ENCODE data around the gene SOAT2. TPM values are rescaled to one million over a fixed set of nuclear protein-coding genes. Genes with fewer than 3 reads are reported as not detected.

The SOAT2 gene
- total and polyA plus RNA-seq, 2 of the 4 experiments (the other 2 are of a cell fraction): 0.18 to 0.39 TPM

GRCh38 chr12:53091756-53092155, 11.5 kb upstream of the SOAT2 start:
- H3K36me3 ChIP-seq (ENCODE audit: control insufficient read depth, insufficient read depth, low read length): no peaks in the 10 kb centered on the region
- H2AK5ac ChIP-seq (ENCODE audit: low read depth, low read length): peak overlapping the region; percentile 51; the same call in 1 of the 2 replicates
- no peaks in the 10 kb centered on the region; the same call in 1 of the 2 replicates for H3K27me3 ChIP-seq (ENCODE audit: control insufficient read depth, insufficient read depth, low read length)
- no peak overlapping the region for H2AFZ ChIP-seq (replicated peaks; ENCODE audit: low read length, poor library complexity)
- H3K23ac ChIP-seq (ENCODE audit: low read depth, low read length): no peak overlapping the region
- CTCF ChIA-PET: no interaction called here
- no peaks in the 10 kb centered on the region for H4K20me1 ChIP-seq (ENCODE audit: insufficient read depth, low read length)
- no peak overlapping the region for H2AK9ac ChIP-seq (replicated peaks; ENCODE audit: low read depth, low read length, poor library complexity)
- no peak overlapping the region for H2BK20ac ChIP-seq (ENCODE audit: low read depth, low read length)
- H2BK15ac ChIP-seq (ENCODE audit: low read depth, low read length): no peak overlapping the region
- TF ChIP-seq SMC3 (IDR thresholded peaks at IDR 0.05; ENCODE audit: low read depth, low read length): no peak
- no peak for TF ChIP-seq RFX5 (IDR thresholded peaks at IDR 0.05; ENCODE audit: low read depth, low read length)
- TF ChIP-seq CEBPB (IDR thresholded peaks at IDR 0.05; ENCODE audit: low read depth, low read length): no peak
- TF ChIP-seq FOS (IDR thresholded peaks at IDR 0.05; ENCODE audit: low read depth, low read length): no peak
- TF ChIP-seq USF2 (IDR thresholded peaks at IDR 0.05; ENCODE audit: low read depth, low read length): no peak
- no peak for TF ChIP-seq MXI1 (IDR thresholded peaks at IDR 0.05; ENCODE audit: borderline replicate concordance, low read depth, low read length)
- no peak for TF ChIP-seq MAFK (IDR thresholded peaks at IDR 0.05; ENCODE audit: low read depth, low read length)
- no peak for TF ChIP-seq ELK1 (IDR thresholded peaks at IDR 0.05; ENCODE audit: borderline replicate concordance, low read depth, low read length)
- TF ChIP-seq RAD21 (IDR thresholded peaks at IDR 0.05; ENCODE audit: low read length): no peak
- no peak for TF ChIP-seq CHD1 (IDR thresholded peaks at IDR 0.05; ENCODE audit: low read depth, low read length)
- TF ChIP-seq MAZ (IDR thresholded peaks at IDR 0.05; ENCODE audit: borderline replicate concordance, low read depth, low read length): no peak
- TF ChIP-seq POLR2A (IDR thresholded peaks at IDR 0.05; ENCODE audit: low read depth, low read length): no peak
- TF ChIP-seq NFE2L2 (IDR thresholded peaks at IDR 0.05; ENCODE audit: low read depth, low read length): no peak
- TF ChIP-seq CTCF (conservative IDR thresholded peaks at IDR 0.05; ENCODE audit: low read depth, low read length): no peak
- TF ChIP-seq RCOR1 (IDR thresholded peaks at IDR 0.05; ENCODE audit: insufficient replicate concordance, low read length): no peak
- no peak for TF ChIP-seq BHLHE40 (IDR thresholded peaks at IDR 0.05; ENCODE audit: low read depth, low read length)
- no peak overlapping the region; the same call in 1 of the 2 replicates for H3K4ac ChIP-seq (ENCODE audit: low read depth, low read length)
- H3K4me2 ChIP-seq (ENCODE audit: low read depth, low read length): no peak overlapping the region
- H3K9me1 ChIP-seq (ENCODE audit: insufficient read depth, low read length): peaks cover 25% of the 10 kb centered on the region
- H3K9me3 ChIP-seq (ENCODE audit: control insufficient read depth, insufficient read depth, low read length): no peaks in the 10 kb centered on the region
- WGBS, 2 experiments (ENCODE audit: extremely low coverage in 2 of 2, insufficient read length in 1 of 2): no CpG with 5 or more reads among the region's 6 CpGs
- no peak overlapping the region for H4K5ac ChIP-seq (ENCODE audit: low read depth, low read length)
- H2BK120ac ChIP-seq (ENCODE audit: low read depth, low read length): no peak overlapping the region
- H2BK5ac ChIP-seq (ENCODE audit: low read depth, low read length, poor library complexity, severe bottlenecking): no peak overlapping the region
- ATAC-seq (ENCODE audit: low read depth): no peak
- no peak overlapping the region for H3K9ac ChIP-seq (ENCODE audit: low read depth, low read length)
- H3K27ac ChIP-seq (ENCODE audit: insufficient read depth, low read length): no peak overlapping the region
- no peak overlapping the region for H3K4me3 ChIP-seq (ENCODE audit: insufficient read depth, low read depth, low read length)
- dilution Hi-C loops (cut with HindIII; ENCODE audit: low sequenced_read_pairs, unreplicated experiment) (no loop called here), intact Hi-C loops (cut with micrococcal nuclease) (no loop called here), in situ Hi-C loops (cut with MboI; ENCODE audit: low sequenced_read_pairs) (no loop called here)
- H3K79me1 ChIP-seq (ENCODE audit: low read depth in 1 of 2, low read length in 2 of 2): peaks cover 0 to 18% of the 10 kb centered on the region in 2 experiments; a peak in 2 of 4 replicates
- no peak overlapping the region for H3K56ac ChIP-seq (ENCODE audit: extremely low read depth, insufficient read depth, low read length)
- H3K18ac ChIP-seq (ENCODE audit: low read depth, low read length): no peak overlapping the region
- POLR2A ChIA-PET (ENCODE audit: unreplicated experiment): no interaction called here
- no peak overlapping the region for H3K14ac ChIP-seq (replicated peaks; ENCODE audit: low read depth, low read length)
- no TSS peak for BruUV-seq (replicated peaks)
- DNase-seq: no peak
- H4K91ac ChIP-seq (ENCODE audit: insufficient read depth, low read depth, low read length): no peak overlapping the region
- no peak overlapping the region for H4K8ac ChIP-seq (ENCODE audit: low read depth in 2 of 2, low read length in 2 of 2)
- H3K4me1 ChIP-seq (ENCODE audit: control insufficient read depth, insufficient read depth, low read length): peaks cover 16% of the 10 kb centered on the region
